Tibial artery (tissue), 4 donors: ENCODE measurements around the gene RIN3.

Source experiments
- DNase-seq, 2 donors: peaks; one replicate each; pipeline ENCODE4 v3.0.0-alpha.2; 2019
- H3K27ac ChIP-seq, 2 donors: fragments of 200-600 bp; sonication (generic) in 1 of 2; 1 replicate in 1 of 2; 2 replicates in 1 of 2; pipeline ENCODE4 v1.5.1; 2018 to 2019; ENCODE audit warnings: mild to moderate bottlenecking in 1 of 2
- H3K27me3 ChIP-seq, 2 donors: fragments of 200-600 bp; sonication (generic) in 1 of 2; one replicate each; pipeline versions ENCODE4 v1.5.1 to v1.6.0; 2016 to 2019
- H3K36me3 ChIP-seq, 3 donors: fragments of 200-600 bp; sonication (generic) in 2 of 3; one replicate each; pipeline ENCODE4 v1.5.1; 2016 to 2019; ENCODE audit warnings: mild to moderate bottlenecking in 2 of 3
- H3K4me1 ChIP-seq, 4 donors: fragments of 200-600 bp; sonication (generic) in 2 of 4; 1 replicate in 3 of 4; 2 replicates in 1 of 4; pipeline ENCODE4 v1.5.1; 2016 to 2019
- H3K4me3 ChIP-seq, 2 donors: fragments of 200-600 bp; sonication (generic) in 1 of 2; 1 replicate in 1 of 2; 2 replicates in 1 of 2; pipeline ENCODE4 v1.5.1; 2018 to 2019; ENCODE audit warnings: mild to moderate bottlenecking in 2 of 2
- H3K9me3 ChIP-seq, 3 donors: fragments of 200-600 bp; sonication (generic) in 1 of 3; one replicate each; pipeline ENCODE4 v1.5.1; 2016 to 2019
- intact Hi-C: fragments of 100-400 bp; cut with DNase I; formaldehyde crosslinking; loops from one replicate; pipeline ENCODE4 v1.15.0; 2023; ENCODE audit warnings: low total_unique reads
- TF ChIP-seq, protein P1 (sequence below), 2 experiments: fragments of 200-600 bp in 1 of 2; fragments of 450-650 bp in 1 of 2; IDR thresholded peaks; one replicate each; pipeline ENCODE4 v1.5.1; 2017 to 2019; ENCODE audit warnings: antibody characterized with exemption in 2 of 2, mild to moderate bottlenecking in 1 of 2, moderate library complexity in 1 of 2

Gene RIN3

DNA sequence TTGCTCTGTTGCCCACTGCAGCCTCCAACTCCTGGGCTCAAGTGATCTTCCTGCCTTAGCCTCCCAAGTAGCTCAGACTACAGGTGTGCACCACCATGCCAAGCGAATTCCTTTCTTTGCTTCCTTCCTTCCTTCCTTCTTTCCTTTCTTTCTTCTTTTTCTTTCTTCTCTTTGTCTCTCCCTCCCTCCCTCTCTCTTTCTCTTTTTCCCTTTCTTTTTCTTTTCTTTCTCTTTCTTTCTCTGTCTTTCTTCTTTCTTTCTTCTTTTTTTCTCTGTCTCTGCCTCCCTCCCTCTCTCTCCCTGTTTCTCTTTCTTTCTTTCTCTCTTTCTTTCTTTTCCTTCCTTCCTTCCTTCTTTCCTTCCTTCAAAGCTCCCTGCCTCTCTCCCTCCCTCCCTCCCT lies 182.0 kb downstream of the RIN3 start:
- intact Hi-C loops, result no loop called here
- Histone ChIP-seq H3K4me3 (no peak overlapping the region), H3K27me3 (no peaks in the 10 kb centered on the region), H3K4me1 (peaks cover 0 to 11% (median 7%) of the 10 kb centered on the region in 4 donors), H3K9me3 (no peaks in the 10 kb centered on the region), H3K36me3 (no peaks in the 10 kb centered on the region), H3K27ac (no peak overlapping the region)
- DNase-seq, result no peak
- TF ChIP-seq, protein P1, sequence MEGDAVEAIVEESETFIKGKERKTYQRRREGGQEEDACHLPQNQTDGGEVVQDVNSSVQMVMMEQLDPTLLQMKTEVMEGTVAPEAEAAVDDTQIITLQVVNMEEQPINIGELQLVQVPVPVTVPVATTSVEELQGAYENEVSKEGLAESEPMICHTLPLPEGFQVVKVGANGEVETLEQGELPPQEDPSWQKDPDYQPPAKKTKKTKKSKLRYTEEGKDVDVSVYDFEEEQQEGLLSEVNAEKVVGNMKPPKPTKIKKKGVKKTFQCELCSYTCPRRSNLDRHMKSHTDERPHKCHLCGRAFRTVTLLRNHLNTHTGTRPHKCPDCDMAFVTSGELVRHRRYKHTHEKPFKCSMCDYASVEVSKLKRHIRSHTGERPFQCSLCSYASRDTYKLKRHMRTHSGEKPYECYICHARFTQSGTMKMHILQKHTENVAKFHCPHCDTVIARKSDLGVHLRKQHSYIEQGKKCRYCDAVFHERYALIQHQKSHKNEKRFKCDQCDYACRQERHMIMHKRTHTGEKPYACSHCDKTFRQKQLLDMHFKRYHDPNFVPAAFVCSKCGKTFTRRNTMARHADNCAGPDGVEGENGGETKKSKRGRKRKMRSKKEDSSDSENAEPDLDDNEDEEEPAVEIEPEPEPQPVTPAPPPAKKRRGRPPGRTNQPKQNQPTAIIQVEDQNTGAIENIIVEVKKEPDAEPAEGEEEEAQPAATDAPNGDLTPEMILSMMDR (IDR thresholded peaks at IDR 0.05), result no peak

DNA sequence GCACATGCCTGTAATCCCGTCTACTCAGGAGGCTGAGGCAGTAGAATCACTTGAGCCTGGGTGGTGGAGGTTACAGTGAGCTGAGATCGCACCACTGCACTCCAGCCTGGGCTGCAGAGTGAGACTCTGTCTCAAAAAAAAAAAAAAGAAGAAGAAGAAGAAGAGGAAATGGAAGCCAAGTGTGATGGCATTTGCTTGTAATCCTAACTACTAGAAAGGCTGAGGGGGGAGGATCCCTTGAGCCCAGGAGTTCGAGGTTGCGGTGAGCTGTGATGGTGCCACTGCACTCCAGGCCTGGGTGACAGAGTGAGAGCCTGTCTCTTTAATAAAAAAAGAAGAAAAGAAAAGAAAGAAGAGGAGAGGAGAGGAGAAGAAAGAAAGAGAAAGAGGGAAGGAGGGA lies 182.8 kb downstream of the RIN3 start:
- intact Hi-C loops, result no loop called here
- H3K27me3 ChIP-seq, result no peaks in the 10 kb centered on the region

DNA sequence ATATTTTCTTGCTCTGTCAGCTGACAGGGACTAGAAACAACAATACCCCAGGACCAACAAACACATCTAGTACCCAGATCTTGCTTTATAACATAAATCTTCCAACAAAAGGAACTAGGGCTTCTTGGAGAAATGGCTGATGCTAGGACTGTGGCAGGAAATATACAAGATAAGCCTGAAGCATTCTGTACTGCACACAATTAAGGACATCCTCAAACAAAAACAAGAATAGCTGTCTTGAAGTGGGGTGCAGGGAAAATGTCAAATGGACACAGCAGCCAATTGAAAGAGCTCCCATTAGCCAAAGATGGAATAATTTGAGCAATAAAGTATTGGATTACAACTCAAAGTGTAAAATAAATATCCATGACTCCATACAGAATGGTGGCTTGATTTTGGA lies 184.8 kb downstream of the RIN3 start:
- no peaks in the 10 kb centered on the region for H3K27me3 ChIP-seq
- no peak overlapping the region for H3K4me3 ChIP-seq
- H3K36me3 ChIP-seq, result peaks cover 1 to 7% (median 3%) of the 10 kb centered on the region in 3 donors
- DNase-seq, result no peak
- H3K27ac ChIP-seq, result no peak overlapping the region
- intact Hi-C loops, result no loop called here
- H3K9me3 ChIP-seq, result no peaks in the 10 kb centered on the region
- TF ChIP-seq, protein P1 (IDR thresholded peaks at IDR 0.05), result no peak
- H3K4me1 ChIP-seq, result no peaks in the 10 kb centered on the region

More for the DNA sequence above, 182.8 kb downstream of the RIN3 start:
- Histone ChIP-seq H3K4me3 (no peak overlapping the region), H3K9me3 (no peaks in the 10 kb centered on the region), H3K27ac (no peak overlapping the region), H3K36me3 (no peaks in the 10 kb centered on the region), H3K4me1 (peaks cover 0 to 11% (median 7%) of the 10 kb centered on the region in 4 donors)
- TF ChIP-seq, protein P1 (IDR thresholded peaks at IDR 0.05), result no peak
- no peak for DNase-seq

DNA sequence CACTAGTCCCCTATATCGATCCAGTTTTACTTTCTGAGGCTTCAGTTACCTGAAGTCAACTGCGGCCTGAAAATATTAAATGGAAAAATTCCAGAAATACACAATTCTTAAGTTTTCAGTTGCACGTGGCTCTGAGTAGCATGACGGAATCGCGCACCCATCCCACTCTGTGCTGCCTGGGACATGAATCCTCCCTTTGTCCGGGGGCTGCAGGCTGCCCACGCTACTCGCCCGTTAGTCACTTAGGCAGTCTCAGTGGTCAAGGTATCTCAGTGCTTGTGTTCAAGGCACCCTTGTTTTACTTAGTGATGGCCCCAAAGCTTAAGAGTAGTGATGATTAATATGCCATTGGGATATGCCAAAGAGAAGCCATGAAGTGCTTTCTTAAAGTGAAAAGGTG lies 188.2 kb downstream of the RIN3 start:
- no peak for DNase-seq
- no peaks in the 10 kb centered on the region for H3K9me3 ChIP-seq
- H3K36me3 ChIP-seq, result peaks cover 33 to 42% (median 37%) of the 10 kb centered on the region in 3 donors
- H3K4me1 ChIP-seq, result no peaks in the 10 kb centered on the region
- TF ChIP-seq, protein P1 (IDR thresholded peaks at IDR 0.05), result no peak
- H3K4me3 ChIP-seq, result no peak overlapping the region
- intact Hi-C loops, result no loop called here
- no peak overlapping the region for H3K27ac ChIP-seq
- H3K27me3 ChIP-seq, result no peaks in the 10 kb centered on the region

DNA sequence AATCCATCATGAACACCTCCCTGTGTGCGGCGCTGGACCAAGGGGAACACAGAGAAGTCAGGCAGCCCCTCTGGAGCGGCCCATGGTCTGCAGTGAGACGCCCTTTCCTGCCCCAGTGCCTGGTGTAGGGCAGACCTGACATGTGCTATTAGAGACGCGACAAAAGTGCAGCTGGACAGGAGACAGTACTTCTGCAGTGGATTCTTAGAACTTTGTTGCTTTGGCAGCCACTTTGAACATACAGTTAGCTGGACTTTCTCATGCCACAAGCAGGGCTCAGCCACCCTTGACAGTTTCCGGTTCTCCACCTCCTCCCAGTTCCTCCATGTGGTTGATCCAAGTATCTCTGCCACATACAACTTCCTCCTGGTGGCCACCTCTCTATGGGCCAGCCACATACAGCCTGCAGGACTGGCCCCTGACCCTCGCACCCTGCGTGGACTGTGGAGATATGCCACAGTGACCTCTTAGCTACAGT lies 188.9 kb downstream of the RIN3 start:
- no peaks in the 10 kb centered on the region for H3K4me1 ChIP-seq
- H3K36me3 ChIP-seq, result peaks cover 39 to 48% (median 39%) of the 10 kb centered on the region in 3 donors
- DNase-seq, result no peak
- intact Hi-C loops, result no loop called here
- TF ChIP-seq, protein P1 (IDR thresholded peaks at IDR 0.05), result no peak
- H3K27ac ChIP-seq, result no peak overlapping the region
- H3K9me3 ChIP-seq, result no peaks in the 10 kb centered on the region
- no peaks in the 10 kb centered on the region for H3K27me3 ChIP-seq
- no peak overlapping the region for H3K4me3 ChIP-seq

DNA sequence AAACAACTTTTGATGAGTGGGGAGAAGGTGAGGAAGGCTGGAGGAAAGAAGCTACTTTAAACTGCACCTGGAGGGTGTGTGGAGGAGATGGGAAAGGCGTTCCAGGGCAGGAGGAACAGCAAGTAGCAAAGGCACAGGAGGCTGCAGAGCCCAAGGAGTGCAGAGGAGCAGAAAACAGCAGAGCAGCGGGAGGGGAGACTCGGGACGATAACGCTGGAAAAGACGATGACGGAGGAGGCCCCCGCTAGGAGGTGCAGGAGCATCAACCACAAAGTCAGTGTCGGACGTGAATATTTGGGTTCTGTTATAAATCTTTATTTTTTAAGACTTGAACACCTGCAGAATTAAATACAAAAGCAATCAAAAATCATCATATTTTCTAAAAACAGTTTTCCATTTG lies 189.9 kb downstream of the RIN3 start:
- Histone ChIP-seq H3K27ac (no peak overlapping the region), H3K4me1 (no peaks in the 10 kb centered on the region), H3K36me3 (peaks cover 39 to 49% (median 39%) of the 10 kb centered on the region in 3 donors), H3K27me3 (no peaks in the 10 kb centered on the region), H3K9me3 (no peaks in the 10 kb centered on the region), H3K4me3 (no peak overlapping the region)
- intact Hi-C loops, result no loop called here
- DNase-seq, result no peak
- TF ChIP-seq, protein P1 (IDR thresholded peaks at IDR 0.05), result no peak
